Heart left ventricle (tissue), 13 donors: ENCODE data around the gene MFF.

Experiments
- POLR2A ChIP-seq, 2 donors: fragments of 450-650 bp; IDR thresholded peaks; one replicate each; pipeline ENCODE4 v1.6.1; 2017; ENCODE audit warnings: antibody characterized with exemption in 2 of 2, mild to moderate bottlenecking in 2 of 2, moderate library complexity in 2 of 2
- TF ChIP-seq, protein P1 (sequence below), 12 donors: fragments of 200-600 bp; sonication (generic) in 4 of 12; IDR thresholded peaks; one replicate each; pipeline versions ENCODE4 v1.5.0 to v1.8.0; 2018 to 2022; ENCODE audit warnings: antibody characterized with exemption in 12 of 12, mild to moderate bottlenecking in 5 of 12
- donor health status: ischemic (EF 13 %, LVEDD 7.1; RV severe dilation, severe dysfunction).
- donor health status: DM: no; HTN: yes; CAD: no.
- donor health status: DM: no; HTN: no; CAD: no.
- donor health status: ischemic (EF 25% LVEDD 6.9; RV normal size, moderate dysfunction).
- donor health status: ischemic (EF 25% LVEDD 5.7; RV mildly dilated, moderate dysfunction).
- donor health status: ischemic (EF 35%, LVEDD 5.7; RV mildly dilated, moderate dysfunction).
- donor health status: nonischemic (EF 11% LVEDD 7.7; RV severe dilation, severe dysfunction).
- donor health status: DM: yes; HTN: yes; CAD: no.
- donor health status: PGD.
- donor health status: ischemic (EF 29% LVEDD 5.4; RV normal size, mild dysfunction).
- donor health status: nonischemic (EF 23%, LVEDD 6.1; RV moderate dilation, normal function).

DNA sequence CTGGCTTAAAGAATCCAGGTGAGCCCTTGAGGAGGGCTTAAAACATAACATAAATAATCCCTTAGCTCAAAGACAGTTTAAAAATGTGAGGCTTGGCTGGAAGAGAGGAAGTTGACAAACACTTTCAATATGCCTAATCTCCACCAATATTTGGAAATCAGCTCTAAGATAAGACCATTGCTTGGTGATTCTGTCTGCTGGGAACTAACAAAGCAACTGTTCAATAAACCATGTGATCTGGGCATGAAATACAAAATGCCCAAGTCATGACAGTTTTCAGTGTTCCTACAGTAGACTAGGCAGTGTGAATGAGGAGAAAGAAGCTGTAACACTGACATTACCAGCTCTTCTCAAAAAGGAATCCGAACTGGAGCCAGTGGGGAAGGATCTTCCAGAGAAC lies 10.7 kb downstream of the MFF start:
- TF ChIP-seq, protein P1, sequence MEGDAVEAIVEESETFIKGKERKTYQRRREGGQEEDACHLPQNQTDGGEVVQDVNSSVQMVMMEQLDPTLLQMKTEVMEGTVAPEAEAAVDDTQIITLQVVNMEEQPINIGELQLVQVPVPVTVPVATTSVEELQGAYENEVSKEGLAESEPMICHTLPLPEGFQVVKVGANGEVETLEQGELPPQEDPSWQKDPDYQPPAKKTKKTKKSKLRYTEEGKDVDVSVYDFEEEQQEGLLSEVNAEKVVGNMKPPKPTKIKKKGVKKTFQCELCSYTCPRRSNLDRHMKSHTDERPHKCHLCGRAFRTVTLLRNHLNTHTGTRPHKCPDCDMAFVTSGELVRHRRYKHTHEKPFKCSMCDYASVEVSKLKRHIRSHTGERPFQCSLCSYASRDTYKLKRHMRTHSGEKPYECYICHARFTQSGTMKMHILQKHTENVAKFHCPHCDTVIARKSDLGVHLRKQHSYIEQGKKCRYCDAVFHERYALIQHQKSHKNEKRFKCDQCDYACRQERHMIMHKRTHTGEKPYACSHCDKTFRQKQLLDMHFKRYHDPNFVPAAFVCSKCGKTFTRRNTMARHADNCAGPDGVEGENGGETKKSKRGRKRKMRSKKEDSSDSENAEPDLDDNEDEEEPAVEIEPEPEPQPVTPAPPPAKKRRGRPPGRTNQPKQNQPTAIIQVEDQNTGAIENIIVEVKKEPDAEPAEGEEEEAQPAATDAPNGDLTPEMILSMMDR (IDR thresholded peaks at IDR 0.05) = no peak
- no peak for TF ChIP-seq POLR2A (IDR thresholded peaks at IDR 0.05)
